Ectodermal cell (in vitro differentiated cells): ENCODE results near the gene AJM1.
"Not testable (repeated sequence)": the region's sequence is repeated elsewhere in the genome, so short reads cannot be mapped to it uniquely, and the experiment has no call there.

Experiments used
- H3K27ac ChIP-seq: 2 replicates; pipeline ENCODE4 v1.7.0; 2013; ENCODE audit warnings: mild to moderate bottlenecking, low read depth, low read length; ENCODE audit not compliant: insufficient read depth, poor library complexity, severe bottlenecking
- H3K27me3 ChIP-seq: 2 replicates; pipeline ENCODE4 v1.7.0; 2013; ENCODE audit warnings: mild to moderate bottlenecking, low read length; ENCODE audit not compliant: insufficient read depth, control insufficient read depth, poor library complexity, severe bottlenecking
- H3K36me3 ChIP-seq: one replicate; pipeline ENCODE4 v1.7.0; 2013; ENCODE audit warnings: low read length; ENCODE audit not compliant: control insufficient read depth, insufficient read depth
- H3K4me1 ChIP-seq: one replicate; pipeline ENCODE4 v1.7.0; 2013; ENCODE audit warnings: low read length; ENCODE audit not compliant: control insufficient read depth, insufficient read depth
- H3K4me3 ChIP-seq: 2 replicates; pipeline ENCODE4 v1.7.0; 2013; ENCODE audit warnings: low read depth, low read length, control low read depth; ENCODE audit not compliant: insufficient read depth
- H3K9me3 ChIP-seq: 2 replicates; pipeline ENCODE4 v1.7.0; 2013; ENCODE audit warnings: mild to moderate bottlenecking, low read length, moderate library complexity; ENCODE audit not compliant: control insufficient read depth
- WGBS, 2 experiments: methylation state at CpG; one replicate each; pipeline ENCODE4 v1.1.7; 2013; ENCODE audit warnings: missing lambda C conversion rate in 2 of 2; 5-methylcytosine and 5-hydroxymethylcytosine counted together

AJM1 gene

GRCh38 chr9:136802321-136802720, 40.0 kb upstream of the AJM1 start:
- H3K4me1 ChIP-seq = peaks cover 18% of the 10 kb centered on the region
- no peak overlapping the region for H3K27ac ChIP-seq
- WGBS, 2 experiments = 90 to 91% methylated on average over 6 of the region's 6 CpGs
- no peak overlapping the region for H3K4me3 ChIP-seq
- no peaks in the 10 kb centered on the region for H3K36me3 ChIP-seq
- no peaks in the 10 kb centered on the region for H3K9me3 ChIP-seq
- H3K27me3 ChIP-seq = peaks cover 20% of the 10 kb centered on the region

DNA sequence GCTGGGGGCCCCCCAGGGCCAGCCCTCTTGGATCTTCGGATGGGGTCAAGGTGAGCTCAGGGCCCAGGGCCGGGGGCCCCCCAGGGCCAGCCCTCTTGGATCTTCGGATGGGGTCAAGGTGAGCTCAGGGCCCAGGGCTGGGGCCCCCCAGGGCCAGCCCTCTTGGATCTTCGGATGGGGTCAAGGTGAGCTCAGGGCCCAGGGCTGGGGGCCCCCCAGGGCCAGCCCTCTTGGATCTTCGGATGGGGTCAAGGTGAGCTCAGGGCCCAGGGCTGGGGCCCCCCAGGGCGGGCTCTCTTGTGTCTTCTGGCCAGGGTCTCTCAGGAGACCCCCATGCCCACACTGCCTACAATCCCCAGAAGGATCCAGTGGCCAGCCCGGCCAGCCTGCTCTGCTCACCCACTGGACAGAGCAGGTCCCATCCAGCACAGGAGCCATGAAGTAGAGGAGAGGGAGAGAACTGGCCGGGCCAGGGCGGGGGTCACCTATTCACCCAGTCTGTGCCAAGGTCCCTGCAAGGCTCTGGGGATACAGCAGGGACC, 39.2 kb upstream of the AJM1 start:
- not testable (repeated sequence) for H3K9me3 ChIP-seq, H3K4me3 ChIP-seq, H3K36me3 ChIP-seq, H3K27ac ChIP-seq
- 90 to 92% methylated on average over 7 to 8 of the region's 9 CpGs for WGBS, 2 experiments
- H3K4me1 ChIP-seq = peaks cover 17% of the 10 kb centered on the region
- peaks cover 20% of the 10 kb centered on the region for H3K27me3 ChIP-seq

DNA sequence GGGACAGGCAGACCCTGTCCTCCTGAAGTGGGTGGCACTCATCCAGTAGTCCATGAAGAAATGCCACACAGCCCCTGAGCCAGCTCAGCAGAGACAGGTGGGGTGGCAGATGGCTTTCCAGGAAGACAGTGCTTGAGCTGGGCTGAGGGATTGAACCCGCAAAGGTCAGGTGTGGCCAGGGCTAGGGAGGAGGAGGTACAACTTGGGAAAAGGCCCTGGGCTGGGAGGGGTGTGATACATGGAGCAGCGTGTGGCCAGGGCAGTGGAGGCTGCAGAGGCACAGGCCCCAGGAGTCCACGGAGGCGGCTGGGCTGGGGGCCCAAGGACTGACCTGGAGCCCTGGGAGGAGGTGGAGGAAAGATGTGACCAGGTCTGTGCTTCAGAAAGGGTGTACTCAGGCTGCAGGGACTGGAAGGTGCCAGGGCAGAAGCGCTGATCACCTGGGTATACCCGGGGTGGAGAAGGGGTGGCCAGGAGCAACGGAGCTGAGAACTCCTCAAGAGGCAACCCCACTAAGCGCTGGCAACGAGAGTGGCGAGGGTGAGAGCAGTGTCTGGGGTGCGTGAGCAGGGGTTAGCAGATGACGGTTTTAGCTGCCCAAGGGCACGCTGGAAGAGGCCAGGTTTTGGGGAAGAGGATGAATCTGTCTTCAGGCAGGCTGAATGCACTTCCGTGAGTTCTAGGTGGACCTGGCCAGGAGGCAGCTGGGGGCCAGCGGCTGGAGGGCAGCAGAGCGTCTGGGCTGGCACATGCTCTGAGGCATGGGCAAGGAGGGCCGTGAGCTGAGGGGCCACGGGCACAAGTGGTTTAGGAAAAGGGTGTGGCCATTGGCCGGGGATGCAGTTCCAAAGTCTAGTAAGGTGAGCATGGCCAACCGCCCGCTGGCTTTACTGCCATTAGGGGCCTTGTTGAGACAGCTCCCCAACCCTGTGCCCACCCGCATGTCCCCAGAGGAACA, 38.4 kb upstream of the AJM1 start:
- 95% methylated on average over 22 of the region's 22 CpGs for WGBS, 2 experiments
- Histone ChIP-seq H3K36me3 (no peaks in the 10 kb centered on the region), H3K4me3 (no peak overlapping the region)

GRCh38 chr9:136804509-136805206, 37.6 kb upstream of the AJM1 start:
- Histone ChIP-seq H3K36me3 (no peaks in the 10 kb centered on the region), H3K4me3 (no peak overlapping the region), H3K27me3 (peaks cover 7% of the 10 kb centered on the region), H3K27ac (no peak overlapping the region), H3K9me3 (no peaks in the 10 kb centered on the region), H3K4me1 (peaks cover 14% of the 10 kb centered on the region)
- WGBS, 2 experiments = 94 to 95% methylated on average over 20 of the region's 20 CpGs

More for the DNA sequence above, 38.4 kb upstream of the AJM1 start:
- peaks cover 15% of the 10 kb centered on the region for H3K27me3 ChIP-seq
- H3K27ac ChIP-seq = no peak overlapping the region
- no peaks in the 10 kb centered on the region for H3K9me3 ChIP-seq
- peaks cover 17% of the 10 kb centered on the region for H3K4me1 ChIP-seq

- WGBS, 2 experiments = 93 to 94% methylated on average over 12 of the region's 12 CpGs
- H3K9me3 ChIP-seq = no peaks in the 10 kb centered on the region
- no peak overlapping the region for H3K27ac ChIP-seq
- no peak overlapping the region for H3K4me3 ChIP-seq
- no peaks in the 10 kb centered on the region for H3K36me3 ChIP-seq
- peaks cover 4% of the 10 kb centered on the region for H3K27me3 ChIP-seq
- peaks cover 18% of the 10 kb centered on the region for H3K4me1 ChIP-seq
Measured at GRCh38 chr9:136805207-136805740, 37.0 kb upstream of the AJM1 start.

GRCh38 chr9:136806067-136806466, 36.2 kb upstream of the AJM1 start:
- Histone ChIP-seq H3K4me1 (peaks cover 20% of the 10 kb centered on the region), H3K9me3 (no peaks in the 10 kb centered on the region), H3K27ac (no peak overlapping the region), H3K36me3 (no peaks in the 10 kb centered on the region), H3K27me3 (peaks cover 4% of the 10 kb centered on the region), H3K4me3 (no peak overlapping the region)
- 94 to 97% methylated on average over 10 of the region's 10 CpGs for WGBS, 2 experiments

GRCh38 chr9:136806631-136807201, 35.6 kb upstream of the AJM1 start:
- Histone ChIP-seq H3K27ac (no peak overlapping the region), H3K4me3 (peak overlapping the region; percentile 93), H3K4me1 (peaks cover 15% of the 10 kb centered on the region), H3K27me3 (peaks cover 4% of the 10 kb centered on the region), H3K36me3 (peaks cover 2% of the 10 kb centered on the region), H3K9me3 (no peaks in the 10 kb centered on the region)
- 86 to 87% methylated on average over 25 of the region's 25 CpGs for WGBS, 2 experiments

GRCh38 chr9:136807281-136808074, 34.8 kb upstream of the AJM1 start, which contains the start of gene RABL6:
Gene RABL6 (plus strand): TSS chr9:136807948. CDS start chr9:136808197, 249 bp downstream.
- no peaks in the 10 kb centered on the region for H3K9me3 ChIP-seq
- 1 to 2% methylated on average over 96 of the region's 96 CpGs for WGBS, 2 experiments
- H3K27me3 ChIP-seq = no peaks in the 10 kb centered on the region
- peak within 1 kb of the TSS; percentile 93 for H3K4me3 ChIP-seq
- peaks cover 15% of the 10 kb centered on the region for H3K4me1 ChIP-seq
- H3K36me3 ChIP-seq = peaks cover 7% of the 10 kb centered on the region
- H3K27ac ChIP-seq = no peak within 1 kb of the TSS

- H3K4me1 ChIP-seq = peaks cover 15% of the 10 kb centered on the region
- H3K4me3 ChIP-seq = peak overlapping the region; percentile 93
- no peaks in the 10 kb centered on the region for H3K27me3 ChIP-seq
- H3K9me3 ChIP-seq = no peaks in the 10 kb centered on the region
- WGBS, 2 experiments = 0% methylated on average over 93 of the region's 93 CpGs
- no peak overlapping the region for H3K27ac ChIP-seq
- H3K36me3 ChIP-seq = peaks cover 13% of the 10 kb centered on the region
Measured at GRCh38 chr9:136808075-136808805, 34.0 kb upstream of the AJM1 start.
